IMR-90 (cell line): ENCODE results near the gene PGS1. TPM values are rescaled to one million over a fixed set of nuclear protein-coding genes. Genes with fewer than 3 reads are reported as not detected.

ENCODE experiments used
- ATAC-seq: fragments of 200-7000 bp; cut with Tn5 transposase; 2 replicates; pipeline ENCODE4 v1.9.1; 2020; ENCODE audit warnings: low read depth, mild to moderate bottlenecking, moderate library complexity
- BruUV-seq: library from RNA; stranded (reverse); fragments of 400-500 nt; replicated peaks from 2 replicates; lab custom pipeline; 2021; lab: Mats Ljungman, UMichigan
- CTCF ChIA-PET: fragments of 300-600 bp; formaldehyde crosslinking; extraction: SDS; loops from one replicate; lab custom pipeline; 2021; ENCODE audit warnings: antibody characterized with exemption; lab: Yijun Ruan, JAX
- POLR2A ChIA-PET: fragments of 300-600 bp; sonication (Branson Sonifier 250); formaldehyde crosslinking; loops from one replicate; lab custom pipeline; 2022; ENCODE audit warnings: antibody characterized with exemption; ENCODE audit not compliant: unreplicated experiment; lab: Charles Lee
- DNase-seq: peaks from one replicate; pipeline ENCODE4 v3.0.0; 2013
- H2AFZ ChIP-seq: replicated peaks from 2 replicates; pipeline ENCODE3; 2013; ENCODE audit warnings: low read length, mild to moderate bottlenecking; ENCODE audit not compliant: poor library complexity
- H2AK5ac ChIP-seq: 2 replicates; pipeline ENCODE4 v1.6.1; 2013; ENCODE audit warnings: low read depth, low read length, inconsistent platforms
- H2AK9ac ChIP-seq: replicated peaks from 2 replicates; pipeline ENCODE3; 2013; ENCODE audit warnings: mild to moderate bottlenecking, low read depth, low read length, moderate library complexity; ENCODE audit not compliant: poor library complexity
- H2BK120ac ChIP-seq: 2 replicates; pipeline ENCODE4 v1.6.1; 2013; ENCODE audit warnings: low read depth, low read length, inconsistent platforms
- H2BK15ac ChIP-seq: 3 replicates; pipeline ENCODE4 v1.6.1; 2013; ENCODE audit warnings: low read depth, low read length, inconsistent platforms
- H2BK20ac ChIP-seq: 2 replicates; pipeline ENCODE4 v1.6.1; 2013; ENCODE audit warnings: low read depth, mild to moderate bottlenecking, inconsistent platforms, low read length, moderate library complexity
- H2BK5ac ChIP-seq: 2 replicates; pipeline ENCODE4 v1.6.1; 2013; ENCODE audit warnings: mild to moderate bottlenecking, low read depth, low read length, inconsistent platforms; ENCODE audit not compliant: poor library complexity, severe bottlenecking
- H3K14ac ChIP-seq: replicated peaks from 2 replicates; pipeline ENCODE4 v1.6.1; 2013; ENCODE audit warnings: low read depth, low read length, inconsistent platforms
- H3K18ac ChIP-seq: 2 replicates; pipeline ENCODE4 v1.6.1; 2013; ENCODE audit warnings: low read depth, low read length, control low read depth
- H3K23ac ChIP-seq: 2 replicates; pipeline ENCODE4 v1.6.1; 2013; ENCODE audit warnings: low read depth, low read length, inconsistent platforms
- H3K27ac ChIP-seq: 2 replicates; pipeline ENCODE4 v1.5.1; 2013; ENCODE audit warnings: mild to moderate bottlenecking, control low read depth, low read length; ENCODE audit not compliant: insufficient read depth
- H3K27me3 ChIP-seq: 2 replicates; pipeline ENCODE4 v1.6.1; 2013; ENCODE audit warnings: low read length; ENCODE audit not compliant: control insufficient read depth, insufficient read depth
- H3K36me3 ChIP-seq: 2 replicates; pipeline ENCODE4 v1.6.1; 2013; ENCODE audit warnings: low read length, mixed read lengths; ENCODE audit not compliant: control insufficient read depth, insufficient read depth
- H3K4ac ChIP-seq: 2 replicates; pipeline ENCODE4 v1.6.1; 2013; ENCODE audit warnings: low read depth, low read length, inconsistent platforms
- H3K4me1 ChIP-seq: 2 replicates; pipeline ENCODE4 v1.6.1; 2013; ENCODE audit warnings: low read length, mixed read lengths; ENCODE audit not compliant: control insufficient read depth, insufficient read depth
- H3K4me2 ChIP-seq: 2 replicates; pipeline ENCODE4 v1.6.1; 2013; ENCODE audit warnings: low read depth, mild to moderate bottlenecking, control low read depth, low read length, moderate library complexity
- H3K4me3 ChIP-seq: 2 replicates; pipeline ENCODE4 v1.5.1; 2013; ENCODE audit warnings: low read depth, mild to moderate bottlenecking, control low read depth, low read length, moderate library complexity; ENCODE audit not compliant: insufficient read depth
- H3K56ac ChIP-seq: 2 replicates; pipeline ENCODE4 v1.6.1; 2013; ENCODE audit warnings: low read length, inconsistent platforms; ENCODE audit not compliant: insufficient read depth; ENCODE audit errors: extremely low read depth
- H3K79me1 ChIP-seq, 2 experiments: 2 replicates each; pipeline ENCODE4 v1.6.1; 2013; ENCODE audit warnings: low read length in 2 of 2, inconsistent platforms in 1 of 2, low read depth in 1 of 2
- H3K9ac ChIP-seq: 2 replicates; pipeline ENCODE4 v1.6.1; 2013; ENCODE audit warnings: low read depth, low read length, control low read depth
- H3K9me1 ChIP-seq: 2 replicates; pipeline ENCODE4 v1.6.1; 2013; ENCODE audit warnings: low read length, inconsistent platforms; ENCODE audit not compliant: insufficient read depth
- H3K9me3 ChIP-seq: 2 replicates; pipeline ENCODE4 v1.6.1; 2013; ENCODE audit warnings: low read length; ENCODE audit not compliant: control insufficient read depth, insufficient read depth
- H4K20me1 ChIP-seq: 2 replicates; pipeline ENCODE4 v1.6.1; 2013; ENCODE audit warnings: low read length, inconsistent platforms; ENCODE audit not compliant: insufficient read depth
- H4K5ac ChIP-seq: 2 replicates; pipeline ENCODE4 v1.6.1; 2013; ENCODE audit warnings: mild to moderate bottlenecking, low read depth, low read length, control low read depth
- H4K8ac ChIP-seq, 2 experiments: 2 replicates each; pipeline ENCODE4 v1.6.1; 2013; ENCODE audit warnings: low read depth in 2 of 2, low read length in 2 of 2, control low read depth in 1 of 2, inconsistent platforms in 1 of 2
- H4K91ac ChIP-seq: 2 replicates; pipeline ENCODE4 v1.6.1; 2013; ENCODE audit warnings: low read depth, low read length, inconsistent platforms; ENCODE audit not compliant: insufficient read depth
- CEBPB ChIP-seq: IDR thresholded peaks from 2 replicates; pipeline ENCODE4 v1.6.1; 2012; ENCODE audit warnings: low read depth, low read length, improper control_type of control experiment
- FOS ChIP-seq: fragments of 150-350 bp; IDR thresholded peaks from 2 replicates; pipeline ENCODE4 v1.6.1; 2016; ENCODE audit warnings: low read depth, low read length
- NFE2L2 ChIP-seq: fragments of 150-350 bp; IDR thresholded peaks from 2 replicates; pipeline ENCODE4 v1.6.1; 2016; ENCODE audit warnings: low read depth, mild to moderate bottlenecking, low read length
- POLR2A ChIP-seq: IDR thresholded peaks from 2 replicates; pipeline ENCODE4 v1.6.1; 2012; ENCODE audit warnings: mild to moderate bottlenecking, low read depth, low read length
- RAD21 ChIP-seq: IDR thresholded peaks from 2 replicates; pipeline ENCODE4 v1.6.1; 2012; ENCODE audit warnings: low read length, improper control_type of control experiment
- RCOR1 ChIP-seq: IDR thresholded peaks from 2 replicates; pipeline ENCODE4 v1.6.1; 2012; ENCODE audit warnings: mild to moderate bottlenecking, low read length, improper control_type of control experiment; ENCODE audit not compliant: insufficient replicate concordance
- RFX5 ChIP-seq: IDR thresholded peaks from 2 replicates; pipeline ENCODE4 v1.8.0; 2012; ENCODE audit warnings: low read depth, mild to moderate bottlenecking, low read length, moderate library complexity
- SMC3 ChIP-seq: fragments of 150-350 bp; IDR thresholded peaks from 2 replicates; pipeline ENCODE4 v1.6.1; 2016; ENCODE audit warnings: low read depth, mild to moderate bottlenecking, antibody characterized with exemption, low read length, moderate library complexity
- WGBS, 2 experiments: methylation state at CpG; one replicate each; pipeline versions ENCODE4 v1.1.5 to v1.1.7; 2013; ENCODE audit warnings: missing lambda C conversion rate in 2 of 2; ENCODE audit not compliant: insufficient read length in 1 of 2; ENCODE audit errors: extremely low coverage in 2 of 2; 5-methylcytosine and 5-hydroxymethylcytosine counted together
- dilution Hi-C: fragments of 300-500 bp; cut with HindIII; formaldehyde crosslinking; loops from one replicate; pipeline ENCODE4 v1.14.3; 2018; ENCODE audit warnings: low sequenced_read_pairs; ENCODE audit not compliant: unreplicated experiment
- in situ Hi-C: fragments of 300-500 bp; cut with MboI; formaldehyde crosslinking; loops from 3 replicates; pipeline ENCODE4 v1.14.3; 2019; ENCODE audit warnings: low sequenced_read_pairs, inconsistent platforms, mixed read lengths
- intact Hi-C: fragments of 100-400 bp; cut with micrococcal nuclease; formaldehyde crosslinking; loops from 2 replicates; pipeline ENCODE4 v1.10.0; 2022
- polyA plus RNA-seq, 3 experiments: library from polyadenylated mRNA; depleted of rRNA; stranded (reverse); fragments of >200 nt; gene quantifications; 2 replicates each; pipeline ENCODE4 v1.2.3, GENCODE V29; 2012; ENCODE audit warnings: low replicate concordance in 1 of 3
- total RNA-seq: library from RNA; depleted of rRNA; stranded (reverse); fragments of >200 nt; gene quantifications from 2 replicates; pipeline ENCODE4 v1.2.3, GENCODE V29; 2012
- TF ChIP-seq, protein P1 (sequence below): fragments of 150-350 bp; IDR thresholded peaks from 2 replicates; pipeline ENCODE4 v1.6.1; 2016; ENCODE audit warnings: low read depth, mild to moderate bottlenecking, low read length, moderate library complexity, borderline replicate concordance
- TF ChIP-seq, protein P2 (sequence below): conservative IDR thresholded peaks from 2 replicates; pipeline ENCODE4 v1.5.1; 2012; ENCODE audit warnings: mild to moderate bottlenecking, low read depth, low read length, improper control_type of control experiment

The PGS1 gene
- total and polyA plus RNA-seq, 2 of the 4 experiments (the other 2 are of a cell fraction), result 18.5 to 43.2 TPM

DNA sequence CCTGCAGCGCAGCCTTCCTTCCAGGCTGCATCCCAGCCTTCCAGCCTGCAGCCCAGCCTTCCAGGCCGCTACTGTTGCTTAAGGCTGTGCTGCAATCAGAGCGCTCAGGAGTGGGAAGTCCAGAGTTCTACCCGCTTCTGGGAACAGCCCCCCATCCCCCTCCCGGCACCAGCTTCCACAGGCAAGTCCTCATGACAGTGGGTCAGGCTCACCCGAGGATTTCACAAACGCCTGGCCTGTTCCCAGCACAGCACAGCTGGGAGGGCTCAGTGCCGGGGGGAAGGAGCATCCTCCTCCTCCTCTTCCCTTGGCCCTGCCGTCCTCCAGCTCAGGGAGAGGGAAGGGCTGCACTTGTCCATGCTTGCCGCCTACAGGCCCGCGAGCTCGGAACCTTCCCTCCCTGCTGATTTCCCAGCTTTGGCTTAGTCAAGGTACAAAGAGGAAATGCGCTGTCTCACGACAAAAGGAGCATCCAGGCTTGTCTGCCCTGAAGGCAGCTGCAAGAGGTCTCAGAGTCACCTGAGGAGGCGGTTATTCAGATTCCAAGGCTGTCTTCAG lies 26.9 kb upstream of the PGS1 start (continued):
- TF ChIP-seq RCOR1, result peak; percentile 88
- TF ChIP-seq CEBPB, result peak; percentile 95

DNA sequence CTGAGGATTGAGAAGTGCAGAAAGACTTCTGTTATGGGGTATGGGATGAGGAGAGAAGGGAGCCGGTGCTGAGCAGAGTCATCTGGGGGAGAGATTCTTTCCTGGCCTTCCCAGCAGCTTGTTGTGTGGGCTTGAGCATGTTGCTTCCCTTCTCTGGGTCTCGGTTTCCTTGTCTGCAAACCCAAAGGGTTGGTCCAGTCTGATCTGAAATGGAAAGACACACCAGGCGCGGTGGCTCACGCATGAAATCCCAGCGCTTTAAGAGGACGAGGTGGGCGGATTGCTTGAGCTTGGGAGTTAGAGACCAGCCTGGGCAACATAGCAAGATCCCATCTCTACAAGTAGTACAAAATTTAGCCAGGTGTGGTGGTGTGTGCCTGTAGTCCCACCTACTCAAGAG lies 24.6 kb upstream of the PGS1 start:
- Histone ChIP-seq H3K9ac (peak overlapping the region; percentile 60), H3K4me3 (no peak overlapping the region), H3K4me2 (peak overlapping the region; percentile 59), H3K4ac (peak overlapping the region; percentile 96), H3K4me1 (peaks cover 31% of the 10 kb centered on the region), H3K36me3 (peaks cover 31% of the 10 kb centered on the region), H2BK20ac (peak overlapping the region; percentile 97), H2BK5ac (peak overlapping the region; percentile 95), H2BK15ac (peak overlapping the region; percentile 96), H3K79me1 (peaks cover 5 to 52% of the 10 kb centered on the region in 2 experiments; a peak in 3 of 4 replicates), H4K8ac (peak overlapping the region; percentile 63 to 89; a peak in 3 of 4 replicates), H4K91ac (peak overlapping the region; percentile 96), H2AFZ (no peak overlapping the region), H3K27me3 (no peaks in the 10 kb centered on the region), H2AK5ac (peak overlapping the region; percentile 96), H3K23ac (peak overlapping the region; percentile 93), H3K18ac (peak overlapping the region; percentile 52), H3K9me1 (peaks cover 24% of the 10 kb centered on the region), H3K14ac (peak overlapping the region; percentile 82), H3K27ac (peak overlapping the region; percentile 97), H4K5ac (peak overlapping the region; percentile 52), H3K56ac (peak overlapping the region; percentile 87), H3K9me3 (no peaks in the 10 kb centered on the region), H2AK9ac (peak overlapping the region; percentile 98), H4K20me1 (peaks cover 49% of the 10 kb centered on the region), H2BK120ac (peak overlapping the region; percentile 98)
- ChIA-PET CTCF (interaction anchor here (0.6 kb wide), 1 partner anchor 38 kb away, joined by 4 read pairs; no protein-coding TSS in a partner anchor), POLR2A (interaction anchor here (0.6 to 0.7 kb wide), 2 partner anchors 66 to 138 kb away, joined by 4 to 5 read pairs; no protein-coding TSS in a partner anchor)
- intact Hi-C loops (no loop called here), in situ Hi-C loops (no loop called here), dilution Hi-C loops (no loop called here)
- DNase-seq (no peak), ATAC-seq (no peak)
- 89% methylated on average over 4 of the region's 8 CpGs; no CpG with 5 or more reads in 1 of the 2 experiments for WGBS, 2 experiments
- TF ChIP-seq RAD21 (no peak), CEBPB (no peak), POLR2A (no peak), RFX5 (no peak), NFE2L2 (no peak), SMC3 (no peak), FOS (no peak)
- TF ChIP-seq, protein P1, sequence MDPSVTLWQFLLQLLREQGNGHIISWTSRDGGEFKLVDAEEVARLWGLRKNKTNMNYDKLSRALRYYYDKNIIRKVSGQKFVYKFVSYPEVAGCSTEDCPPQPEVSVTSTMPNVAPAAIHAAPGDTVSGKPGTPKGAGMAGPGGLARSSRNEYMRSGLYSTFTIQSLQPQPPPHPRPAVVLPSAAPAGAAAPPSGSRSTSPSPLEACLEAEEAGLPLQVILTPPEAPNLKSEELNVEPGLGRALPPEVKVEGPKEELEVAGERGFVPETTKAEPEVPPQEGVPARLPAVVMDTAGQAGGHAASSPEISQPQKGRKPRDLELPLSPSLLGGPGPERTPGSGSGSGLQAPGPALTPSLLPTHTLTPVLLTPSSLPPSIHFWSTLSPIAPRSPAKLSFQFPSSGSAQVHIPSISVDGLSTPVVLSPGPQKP, result no peak
- TF ChIP-seq, protein P2, sequence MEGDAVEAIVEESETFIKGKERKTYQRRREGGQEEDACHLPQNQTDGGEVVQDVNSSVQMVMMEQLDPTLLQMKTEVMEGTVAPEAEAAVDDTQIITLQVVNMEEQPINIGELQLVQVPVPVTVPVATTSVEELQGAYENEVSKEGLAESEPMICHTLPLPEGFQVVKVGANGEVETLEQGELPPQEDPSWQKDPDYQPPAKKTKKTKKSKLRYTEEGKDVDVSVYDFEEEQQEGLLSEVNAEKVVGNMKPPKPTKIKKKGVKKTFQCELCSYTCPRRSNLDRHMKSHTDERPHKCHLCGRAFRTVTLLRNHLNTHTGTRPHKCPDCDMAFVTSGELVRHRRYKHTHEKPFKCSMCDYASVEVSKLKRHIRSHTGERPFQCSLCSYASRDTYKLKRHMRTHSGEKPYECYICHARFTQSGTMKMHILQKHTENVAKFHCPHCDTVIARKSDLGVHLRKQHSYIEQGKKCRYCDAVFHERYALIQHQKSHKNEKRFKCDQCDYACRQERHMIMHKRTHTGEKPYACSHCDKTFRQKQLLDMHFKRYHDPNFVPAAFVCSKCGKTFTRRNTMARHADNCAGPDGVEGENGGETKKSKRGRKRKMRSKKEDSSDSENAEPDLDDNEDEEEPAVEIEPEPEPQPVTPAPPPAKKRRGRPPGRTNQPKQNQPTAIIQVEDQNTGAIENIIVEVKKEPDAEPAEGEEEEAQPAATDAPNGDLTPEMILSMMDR, result no peak
- no TSS peak for BruUV-seq
